A204.1 (cell line): Measurements from ENCODE around the gene TFAP2C.
"Not testable (repeated sequence)": the region's sequence is repeated elsewhere in the genome, so short reads cannot be mapped to it uniquely, and the experiment has no call there.

Experiments
- FAIRE-seq: peaks from 2 replicates; lab custom pipeline; 2012; peaks lifted over from hg19 to GRCh38; lab: Jason Lieb, UNC

The TFAP2C gene

DNA sequence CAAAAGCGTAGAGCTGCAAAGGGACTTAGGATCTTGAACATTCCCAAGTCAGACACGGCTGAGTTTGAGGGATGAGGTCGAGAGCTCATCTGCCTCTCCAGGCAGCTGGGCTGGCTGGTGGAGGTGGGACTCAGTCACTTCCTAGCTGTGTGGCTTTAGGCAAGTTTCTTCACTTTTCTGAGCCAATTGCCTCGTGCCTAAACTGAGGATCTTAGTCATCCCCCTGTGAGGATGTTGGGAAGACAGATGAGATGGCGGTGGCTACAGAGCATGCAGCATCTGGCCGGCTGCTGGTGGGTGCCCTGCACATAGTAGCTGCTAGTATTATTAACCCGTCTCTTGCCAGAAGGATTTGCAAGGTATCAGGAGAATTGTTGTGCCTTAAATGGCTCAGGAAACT lies 27.5 kb downstream of the TFAP2C start:
- no peak for FAIRE-seq

DNA sequence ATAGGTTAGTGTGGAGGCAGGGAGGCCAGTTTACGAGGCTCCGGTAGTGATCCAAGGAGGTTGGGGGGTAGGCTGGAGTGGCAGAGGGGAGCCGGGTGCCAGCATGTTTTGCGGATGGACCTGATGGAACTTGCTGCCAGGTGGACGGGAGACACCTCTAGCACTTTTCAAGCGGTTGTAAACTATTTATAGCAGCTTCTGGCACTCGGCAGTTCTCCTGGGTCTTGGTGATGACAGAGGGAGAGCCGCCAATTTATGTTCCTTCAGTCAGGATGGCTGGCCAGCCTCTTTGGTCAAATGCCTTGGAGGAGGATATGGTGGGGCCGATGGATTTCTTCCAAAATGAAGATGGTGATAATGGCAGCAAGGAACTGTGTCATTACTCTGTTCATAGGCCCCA lies 28.8 kb downstream of the TFAP2C start:
- no peak for FAIRE-seq

DNA sequence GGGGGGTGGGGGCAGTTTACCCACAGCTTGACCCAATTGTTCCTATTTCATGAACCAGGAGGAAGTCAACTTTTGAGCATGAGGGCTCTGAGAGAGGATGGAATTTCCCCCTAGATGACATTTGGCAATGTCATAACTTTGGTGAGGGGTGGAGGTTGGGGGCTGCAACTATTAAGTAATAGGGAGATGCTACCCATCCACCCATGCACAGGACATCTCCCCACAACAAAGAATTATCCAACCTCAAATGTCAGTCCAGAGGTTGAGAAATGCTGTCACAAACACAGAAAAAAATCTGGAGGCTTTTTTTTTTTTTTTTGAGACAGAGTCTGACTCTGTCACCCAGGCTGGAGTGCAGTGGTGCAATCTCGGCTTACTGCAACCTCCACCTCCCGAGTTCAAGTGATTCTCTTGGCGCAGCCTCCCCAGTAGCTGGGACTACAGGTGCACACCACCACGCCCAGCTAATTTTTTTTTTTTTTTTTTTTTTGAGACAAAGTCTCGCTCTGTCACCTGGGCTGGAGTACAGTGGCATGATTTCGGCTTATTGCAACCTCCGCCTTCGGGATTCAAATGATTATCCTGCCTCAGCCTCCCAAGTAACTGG lies 29.3 kb downstream of the TFAP2C start:
- FAIRE-seq: not testable (repeated sequence)

DNA sequence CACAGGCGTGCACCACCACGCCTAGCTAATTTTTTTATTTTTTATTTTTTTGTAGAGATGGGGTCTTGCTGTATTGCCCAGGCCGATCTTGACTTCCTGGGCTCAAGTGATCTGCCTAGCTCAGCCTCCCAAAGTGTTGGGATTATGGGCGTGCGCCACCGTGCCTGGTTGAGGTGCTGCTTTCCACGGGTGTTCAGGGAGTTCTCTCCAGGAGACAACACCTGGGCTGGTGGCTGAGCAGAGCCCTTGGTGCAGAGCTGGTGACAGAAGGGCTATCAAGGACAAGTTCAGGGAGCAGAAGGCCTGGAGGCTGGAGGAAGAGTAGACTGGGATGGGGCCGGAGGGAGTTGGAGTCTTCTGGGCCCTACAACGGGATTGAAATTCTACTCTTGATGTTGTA lies 34.6 kb downstream of the TFAP2C start:
- FAIRE-seq: no peak

DNA sequence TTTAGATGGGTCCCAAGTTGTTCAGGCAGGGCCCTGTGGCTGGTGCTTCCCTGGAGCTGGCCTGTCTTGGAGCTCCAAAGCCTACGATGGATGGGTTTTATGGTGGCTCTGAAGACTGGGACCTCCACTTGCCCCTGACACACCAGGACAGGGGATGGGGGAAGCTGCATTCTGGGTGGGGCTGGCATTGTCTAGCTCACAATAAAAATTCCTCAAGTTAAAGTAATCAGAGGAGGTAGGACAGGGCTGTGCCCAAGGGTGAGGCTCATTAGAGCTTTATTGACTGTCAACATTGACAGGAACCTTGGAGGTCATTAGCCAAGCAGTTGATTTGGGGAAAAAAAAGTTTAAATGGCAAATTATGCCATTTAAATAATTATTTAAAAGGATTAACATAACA lies 35.7 kb downstream of the TFAP2C start:
- FAIRE-seq: no peak

DNA sequence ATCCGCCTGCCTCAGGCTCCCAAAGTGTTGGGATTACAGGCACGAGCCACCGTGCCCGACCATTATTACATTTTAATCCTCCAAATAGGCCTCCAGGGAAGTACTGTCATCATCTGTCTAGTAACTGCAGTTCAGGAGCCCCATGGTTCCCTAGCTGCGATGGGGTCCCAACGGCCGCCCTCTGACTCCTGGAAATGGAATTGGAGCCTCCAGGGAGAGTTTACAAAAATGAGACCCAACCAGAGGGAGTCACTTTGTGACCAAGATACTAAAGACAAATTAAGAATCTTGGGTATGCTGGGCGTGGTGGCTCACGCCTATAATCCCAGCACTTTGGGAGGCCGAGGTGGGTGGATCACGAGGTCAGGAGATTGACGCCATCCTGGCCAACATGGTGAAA lies 36.7 kb downstream of the TFAP2C start:
- no peak for FAIRE-seq

DNA sequence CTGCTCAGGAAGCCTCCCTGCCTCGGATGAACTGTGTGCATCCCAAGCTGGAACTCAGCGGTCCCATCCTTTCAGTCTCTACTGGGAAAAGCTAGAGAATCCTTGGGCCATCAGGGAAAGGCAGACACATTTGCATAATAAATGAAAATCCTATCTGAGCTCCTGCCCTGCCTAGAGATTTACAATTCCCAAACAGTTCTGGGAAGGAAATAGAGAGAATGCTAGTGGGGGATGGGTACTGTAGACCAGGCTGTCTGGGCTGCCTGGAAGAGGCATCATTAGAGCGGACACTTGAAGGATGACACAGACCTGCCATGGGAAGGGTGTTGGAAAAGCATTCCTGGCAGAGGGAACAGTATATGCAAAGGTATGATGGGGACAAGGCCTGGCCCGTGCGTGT lies 44.3 kb downstream of the TFAP2C start:
- FAIRE-seq: no peak

DNA sequence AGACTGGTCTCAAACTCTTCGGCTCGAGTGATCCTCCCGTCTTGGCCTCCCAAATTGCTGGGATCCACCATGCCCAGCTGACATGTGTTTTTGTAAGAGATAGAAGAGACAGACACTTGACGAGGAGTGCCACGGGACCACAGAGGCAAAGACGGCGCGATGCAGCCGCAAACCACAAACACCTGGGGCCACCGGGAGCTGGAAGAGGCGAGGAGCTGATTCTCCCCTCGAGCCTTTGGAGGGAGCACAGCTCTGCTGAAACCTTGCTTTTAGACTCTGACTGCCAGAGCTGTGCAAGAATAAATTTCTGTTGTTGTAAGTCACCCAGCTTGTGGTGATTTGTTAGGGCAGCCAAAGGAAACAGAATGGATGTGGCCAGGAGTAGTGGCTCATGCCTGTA lies 46.9 kb downstream of the TFAP2C start:
- no peak for FAIRE-seq

DNA sequence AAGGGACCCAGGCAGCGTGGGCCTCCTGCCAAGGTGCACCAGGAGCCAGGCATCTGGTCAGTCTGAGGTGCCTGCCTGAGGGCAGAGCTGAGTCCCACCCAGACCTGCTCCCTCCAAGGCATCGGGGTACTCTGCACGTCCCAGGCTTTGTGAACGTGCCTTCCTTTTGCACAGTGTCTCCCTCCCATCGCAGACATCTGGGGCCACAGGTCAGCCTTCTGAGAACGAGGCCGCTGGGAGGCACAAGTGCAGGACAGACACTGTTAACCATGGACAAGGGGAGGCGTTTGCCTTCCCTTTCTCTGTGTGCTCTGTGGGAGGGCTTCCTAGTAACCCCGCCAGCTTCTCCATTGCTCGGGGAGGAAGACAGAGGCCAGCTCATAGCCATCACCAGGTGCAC lies 47.6 kb downstream of the TFAP2C start:
- FAIRE-seq: no peak

DNA sequence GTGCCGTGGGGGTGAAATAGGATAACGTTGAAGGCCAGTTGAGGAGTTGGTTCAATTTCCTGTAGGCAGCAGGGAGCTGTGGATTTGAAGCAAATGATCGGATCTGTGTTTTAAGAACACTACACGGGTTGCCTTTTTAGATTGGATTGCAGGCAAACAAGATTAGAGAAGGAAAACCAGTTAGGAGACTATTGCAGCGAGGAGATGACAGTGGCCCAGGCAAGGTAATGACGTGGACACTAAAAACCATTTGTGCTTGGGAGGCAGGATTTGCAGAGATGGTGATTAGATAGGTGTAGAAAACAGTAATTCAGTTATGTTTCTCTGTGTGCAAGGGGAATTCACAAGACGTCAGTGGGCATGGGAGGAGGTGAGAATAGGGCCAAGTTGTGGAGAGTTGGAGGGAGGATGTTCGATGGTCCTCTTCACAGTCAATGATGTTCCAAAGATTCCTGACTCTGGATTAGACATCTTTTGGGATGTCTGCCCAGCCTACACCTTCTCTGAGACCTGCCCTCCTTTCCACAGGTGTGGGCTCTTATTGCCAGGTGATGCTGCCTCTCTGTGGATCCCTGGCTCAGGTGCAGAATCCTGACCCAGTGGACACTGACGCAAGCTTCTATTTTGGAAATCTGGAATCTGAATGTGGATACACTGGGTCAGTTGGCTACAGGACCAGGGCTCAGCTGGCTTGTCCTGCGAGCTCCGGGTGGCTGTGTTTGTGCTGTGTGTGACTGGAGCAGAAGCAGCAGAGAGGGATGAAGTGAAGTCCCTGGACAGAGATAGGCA lies 54.2 kb downstream of the TFAP2C start:
- FAIRE-seq: no peak

DNA sequence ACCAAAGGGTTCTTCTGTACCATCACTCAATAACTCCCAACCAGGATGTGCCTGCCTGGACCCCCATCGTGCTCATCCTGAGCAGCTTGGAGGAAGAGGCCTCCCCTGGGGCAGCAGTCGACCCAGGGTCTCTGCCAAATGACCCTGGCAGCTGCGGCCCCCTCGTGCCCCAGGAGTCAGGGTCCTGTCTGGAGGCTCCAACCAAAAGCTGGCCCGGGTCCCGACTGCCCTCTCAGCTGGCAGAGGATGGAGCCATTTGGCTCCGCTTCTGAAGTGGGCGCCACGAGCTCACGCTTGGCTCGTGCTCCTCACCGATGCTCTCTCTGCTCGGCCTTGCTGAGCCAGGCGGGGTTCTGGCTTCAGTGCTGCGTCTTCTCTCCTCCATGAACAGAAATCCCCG lies 56.8 kb downstream of the TFAP2C start:
- no peak for FAIRE-seq

DNA sequence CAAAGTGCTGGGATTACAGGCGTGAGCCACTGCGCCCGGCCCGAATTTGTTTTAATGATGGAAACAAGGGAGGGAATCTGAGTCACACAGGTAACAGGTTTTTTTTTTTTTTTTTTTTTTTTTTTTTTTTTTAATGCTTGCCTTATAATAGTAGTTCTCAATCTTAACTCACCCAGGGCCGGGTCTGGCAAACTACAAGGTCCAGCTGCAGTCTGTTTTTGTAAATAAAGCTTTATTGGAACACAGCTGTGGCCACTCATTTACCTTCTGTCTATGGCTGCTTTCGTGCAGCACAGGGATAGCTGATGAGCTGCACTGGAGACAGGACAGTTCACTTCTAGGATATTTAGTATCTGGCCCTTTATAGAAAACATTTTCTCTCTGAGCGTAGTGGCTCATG lies 58.0 kb downstream of the TFAP2C start:
- no peak for FAIRE-seq

DNA sequence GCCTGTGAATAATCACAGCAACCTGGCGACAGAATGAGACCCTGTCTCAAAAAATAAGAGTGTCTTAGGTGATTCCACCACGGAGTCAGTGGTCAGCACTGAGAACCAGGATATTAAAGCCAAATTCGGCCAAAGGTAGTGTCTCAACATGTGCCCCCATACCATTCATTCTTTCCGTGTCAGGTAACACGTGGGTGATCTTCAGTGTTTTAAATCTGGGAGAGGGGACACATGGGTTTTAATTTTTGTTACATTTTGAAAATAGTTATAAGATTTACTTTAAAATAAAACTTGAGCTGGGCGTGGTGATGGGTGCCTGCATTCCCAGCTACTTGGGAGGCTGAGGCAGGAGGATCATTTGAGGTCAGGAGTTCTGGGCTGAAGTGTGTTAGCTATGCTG lies 59.0 kb downstream of the TFAP2C start:
- no peak for FAIRE-seq
